Duodenal mucosa (tissue), 2 donors: ENCODE results near the gene POLR3B.

ENCODE experiments used
- H3K27ac ChIP-seq: one replicate; pipeline ENCODE4 v1.7.0; 2013; ENCODE audit warnings: low read depth, low read length
- H3K27me3 ChIP-seq, 2 donors: one replicate each; pipeline ENCODE4 v1.7.0; 2013; ENCODE audit warnings: low read length in 2 of 2, control low read depth in 1 of 2; ENCODE audit not compliant: insufficient read depth in 2 of 2, control insufficient read depth in 1 of 2
- H3K36me3 ChIP-seq, 2 donors: one replicate each; pipeline ENCODE4 v1.7.0; 2013; ENCODE audit warnings: low read length in 2 of 2, control low read depth in 1 of 2; ENCODE audit not compliant: insufficient read depth in 2 of 2, control insufficient read depth in 1 of 2
- H3K4me1 ChIP-seq, 2 donors: one replicate each; pipeline ENCODE4 v1.7.0; 2013; ENCODE audit warnings: low read length in 2 of 2, control low read depth in 1 of 2; ENCODE audit not compliant: insufficient read depth in 2 of 2, control insufficient read depth in 1 of 2
- H3K4me3 ChIP-seq, 2 donors: one replicate each; pipeline ENCODE4 v1.7.0; 2013; ENCODE audit warnings: low read length in 2 of 2, low read depth in 1 of 2
- H3K9ac ChIP-seq, 2 donors: one replicate each; pipeline ENCODE4 v1.7.0; 2013; ENCODE audit warnings: low read length in 2 of 2, low read depth in 1 of 2
- H3K9me3 ChIP-seq, 2 donors: one replicate each; pipeline ENCODE4 v1.7.0; 2013; ENCODE audit warnings: low read length in 2 of 2, control low read depth in 1 of 2; ENCODE audit not compliant: control insufficient read depth in 1 of 2

Gene POLR3B

GRCh38 chr12:106392759-106393158 is 35.2 kb downstream of the POLR3B start:
- no peaks in the 10 kb centered on the region for H3K4me1 ChIP-seq
- H3K4me3 ChIP-seq, result no peak overlapping the region
- no peaks in the 10 kb centered on the region for H3K27me3 ChIP-seq
- peaks cover 10 to 30% of the 10 kb centered on the region in 2 donors for H3K36me3 ChIP-seq
- no peak overlapping the region for H3K9ac ChIP-seq
- no peaks in the 10 kb centered on the region for H3K9me3 ChIP-seq
- no peak overlapping the region for H3K27ac ChIP-seq

GRCh38 chr12:106409878-106410277 is 52.3 kb downstream of the POLR3B start:
- no peaks in the 10 kb centered on the region for H3K9me3 ChIP-seq
- no peaks in the 10 kb centered on the region for H3K27me3 ChIP-seq
- no peaks in the 10 kb centered on the region for H3K4me1 ChIP-seq
- H3K27ac ChIP-seq, result no peak overlapping the region
- no peaks in the 10 kb centered on the region for H3K36me3 ChIP-seq
- no peak overlapping the region for H3K9ac ChIP-seq
- H3K4me3 ChIP-seq, result no peak overlapping the region

GRCh38 chr12:106412563-106412962 is 55.0 kb downstream of the POLR3B start:
- no peak overlapping the region for H3K4me3 ChIP-seq
- H3K4me1 ChIP-seq, result no peaks in the 10 kb centered on the region
- no peak overlapping the region for H3K9ac ChIP-seq
- no peaks in the 10 kb centered on the region for H3K27me3 ChIP-seq
- H3K27ac ChIP-seq, result no peak overlapping the region
- H3K36me3 ChIP-seq, result peaks cover 0 to 12% of the 10 kb centered on the region in 2 donors
- H3K9me3 ChIP-seq, result no peaks in the 10 kb centered on the region

GRCh38 chr12:106415134-106415533 is 57.6 kb downstream of the POLR3B start:
- Histone ChIP-seq H3K27ac (no peak overlapping the region), H3K9me3 (no peaks in the 10 kb centered on the region), H3K4me3 (no peak overlapping the region), H3K4me1 (no peaks in the 10 kb centered on the region), H3K36me3 (peaks cover 0 to 17% of the 10 kb centered on the region in 2 donors), H3K9ac (no peak overlapping the region), H3K27me3 (no peaks in the 10 kb centered on the region)

- Histone ChIP-seq H3K4me1 (no peaks in the 10 kb centered on the region), H3K9ac (no peak overlapping the region), H3K4me3 (no peak overlapping the region), H3K27ac (no peak overlapping the region), H3K27me3 (no peaks in the 10 kb centered on the region), H3K36me3 (peaks cover 0 to 22% of the 10 kb centered on the region in 2 donors), H3K9me3 (no peaks in the 10 kb centered on the region)
Measured at GRCh38 chr12:106416273-106416672, 58.7 kb downstream of the POLR3B start.

- Histone ChIP-seq H3K9ac (no peak overlapping the region), H3K27me3 (no peaks in the 10 kb centered on the region), H3K4me1 (no peaks in the 10 kb centered on the region), H3K36me3 (peaks cover 3 to 23% of the 10 kb centered on the region in 2 donors), H3K4me3 (no peak overlapping the region), H3K27ac (no peak overlapping the region), H3K9me3 (no peaks in the 10 kb centered on the region)
Measured at GRCh38 chr12:106417926-106418910, 60.7 kb downstream of the POLR3B start.

GRCh38 chr12:106418970-106419369 is 61.4 kb downstream of the POLR3B start:
- Histone ChIP-seq H3K27me3 (no peaks in the 10 kb centered on the region), H3K4me1 (no peaks in the 10 kb centered on the region), H3K9me3 (no peaks in the 10 kb centered on the region), H3K9ac (no peak overlapping the region), H3K27ac (no peak overlapping the region), H3K36me3 (peaks cover 3 to 23% of the 10 kb centered on the region in 2 donors), H3K4me3 (no peak overlapping the region)

GRCh38 chr12:106423291-106423690 is 65.7 kb downstream of the POLR3B start:
- Histone ChIP-seq H3K4me1 (no peaks in the 10 kb centered on the region), H3K9me3 (no peaks in the 10 kb centered on the region), H3K4me3 (no peak overlapping the region)

GRCh38 chr12:106425061-106425702 is 67.6 kb downstream of the POLR3B start:
- Histone ChIP-seq H3K4me3 (no peak overlapping the region), H3K9me3 (no peaks in the 10 kb centered on the region), H3K4me1 (no peaks in the 10 kb centered on the region), H3K27me3 (no peaks in the 10 kb centered on the region), H3K27ac (no peak overlapping the region), H3K36me3 (peaks cover 4 to 19% of the 10 kb centered on the region in 2 donors), H3K9ac (no peak overlapping the region)

More at GRCh38 chr12:106423291-106423690, 65.7 kb downstream of the POLR3B start:
- Histone ChIP-seq H3K36me3 (peaks cover 3 to 19% of the 10 kb centered on the region in 2 donors), H3K27me3 (no peaks in the 10 kb centered on the region), H3K27ac (no peak overlapping the region), H3K9ac (no peak overlapping the region)

GRCh38 chr12:106427917-106428316 is 70.4 kb downstream of the POLR3B start:
- H3K4me1 ChIP-seq, result no peaks in the 10 kb centered on the region
- H3K4me3 ChIP-seq, result no peak overlapping the region
- H3K36me3 ChIP-seq, result peaks cover 4 to 18% of the 10 kb centered on the region in 2 donors
- no peaks in the 10 kb centered on the region for H3K27me3 ChIP-seq
- no peak overlapping the region for H3K27ac ChIP-seq
- no peak overlapping the region for H3K9ac ChIP-seq
- H3K9me3 ChIP-seq, result no peaks in the 10 kb centered on the region
